Central memory CD8-positive, alpha-beta T cell (primary cell): ENCODE measurements around the gene TBCA.

Experiments
- ATAC-seq: fragments of 150-1000 bp; cut with Tn5 transposase; replicated peaks from 2 replicates; pipeline ENCODE4 v1.10.0; 2022; ENCODE audit warnings: mild to moderate bottlenecking, moderate FRiP score, moderate number of reproducible peaks; ENCODE audit not compliant: poor library complexity, severe bottlenecking; ENCODE audit errors: extremely low read depth
- DNase-seq, 2 donors: peaks; one replicate each; pipeline ENCODE4 v3.0.0; 2021; ENCODE audit warnings: low spot score in 2 of 2
- H3K27ac Mint-ChIP-seq: one replicate; pipeline ENCODE4 v1.8.0; 2022; ENCODE audit warnings: low read depth, mild to moderate bottlenecking, moderate library complexity, mixed read lengths
- H3K27me3 Mint-ChIP-seq: one replicate; pipeline ENCODE4 v1.8.0; 2022; ENCODE audit warnings: mixed read lengths
- H3K36me3 Mint-ChIP-seq: one replicate; pipeline ENCODE4 v1.8.0; 2022; ENCODE audit warnings: mild to moderate bottlenecking, moderate library complexity, mixed read lengths; ENCODE audit not compliant: insufficient read depth
- H3K4me1 Mint-ChIP-seq: one replicate; pipeline ENCODE4 v1.8.0; 2022; ENCODE audit warnings: mixed read lengths
- H3K4me3 Mint-ChIP-seq: one replicate; pipeline ENCODE4 v1.8.0; 2022; ENCODE audit warnings: mild to moderate bottlenecking, moderate library complexity, mixed read lengths
- H3K9me3 Mint-ChIP-seq: one replicate; pipeline ENCODE4 v1.8.0; 2022; ENCODE audit warnings: mixed read lengths

Gene TBCA

DNA sequence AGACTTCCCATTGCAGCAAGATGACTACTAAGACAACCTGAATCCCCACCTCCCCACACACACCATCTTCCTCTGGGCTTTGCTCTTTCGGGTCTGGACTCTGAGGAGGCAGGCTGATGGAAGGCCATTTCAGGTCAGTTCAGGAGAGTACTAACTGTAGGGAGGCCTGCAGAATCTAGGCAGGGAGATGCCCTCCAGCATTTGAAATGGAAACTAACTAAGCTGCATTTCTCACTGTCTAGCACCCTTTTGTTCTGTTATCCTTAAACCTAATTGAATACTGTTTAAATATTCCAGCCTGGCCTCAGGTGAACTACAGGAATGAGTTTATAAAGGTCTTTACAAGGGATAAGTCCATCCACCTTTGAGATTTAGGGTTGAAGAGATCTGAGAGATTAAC, 4.9 kb upstream of the TBCA start:
- Mint-ChIP-seq H3K36me3 (peaks cover 6% of the 10 kb centered on the region), H3K4me3 (no peak overlapping the region), H3K4me1 (peaks cover 4% of the 10 kb centered on the region), H3K27ac (no peak overlapping the region), H3K27me3 (no peaks in the 10 kb centered on the region), H3K9me3 (no peaks in the 10 kb centered on the region)
- DNase-seq (no peak), ATAC-seq (no peak)

DNA sequence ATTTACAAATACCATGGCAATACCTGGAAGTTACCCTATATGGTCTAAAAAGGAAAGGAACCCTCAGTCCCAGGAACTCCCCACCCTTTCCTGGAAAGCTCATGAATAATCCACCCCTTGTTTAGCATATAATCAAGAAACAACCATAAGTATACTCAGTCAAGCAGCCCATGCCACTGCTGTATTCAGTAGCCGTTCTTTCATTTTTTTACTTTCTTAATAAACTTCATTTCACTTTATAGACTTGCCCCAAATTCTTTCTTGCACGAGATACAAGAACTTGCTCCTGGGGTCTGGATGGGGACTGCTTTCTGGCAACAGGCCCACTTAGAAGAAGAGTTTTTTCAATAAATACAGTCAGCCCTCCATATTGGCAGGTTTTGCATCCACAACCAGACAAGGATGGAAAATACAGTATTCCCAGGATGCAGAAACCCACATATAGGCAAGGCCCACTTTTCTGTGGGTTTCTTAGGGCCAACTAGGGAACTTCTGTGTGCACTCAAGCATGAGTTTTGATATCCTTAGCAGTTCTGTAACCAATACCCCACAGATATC, 2.8 kb upstream of the TBCA start:
- no peak overlapping the region for H3K4me3 Mint-ChIP-seq
- no peaks in the 10 kb centered on the region for H3K27me3 Mint-ChIP-seq
- no peak overlapping the region for H3K27ac Mint-ChIP-seq
- peaks cover 20% of the 10 kb centered on the region for H3K4me1 Mint-ChIP-seq
- no peak for ATAC-seq
- H3K36me3 Mint-ChIP-seq, result peaks cover 14% of the 10 kb centered on the region
- H3K9me3 Mint-ChIP-seq, result no peaks in the 10 kb centered on the region
- DNase-seq, result no peak

DNA sequence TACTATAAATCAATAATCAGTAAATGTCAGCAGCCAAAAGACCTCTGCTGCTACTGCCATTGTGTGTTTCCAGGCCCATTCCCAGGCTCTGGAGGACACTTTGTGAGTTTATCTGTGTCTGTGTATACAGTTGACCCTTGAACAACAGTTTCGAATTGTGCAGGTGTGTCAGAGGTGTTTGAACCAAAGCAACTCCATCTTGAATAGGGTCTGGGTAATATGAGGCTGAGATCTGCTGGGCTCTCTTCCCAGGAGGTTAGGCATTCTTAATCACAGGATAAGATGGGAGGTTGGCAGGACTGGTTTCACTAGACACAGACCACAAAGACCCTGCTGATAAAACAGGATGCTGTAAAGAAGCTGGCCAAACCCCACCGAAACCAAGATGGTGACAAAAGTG, 2.3 kb upstream of the TBCA start:
- H3K36me3 Mint-ChIP-seq, result peaks cover 18% of the 10 kb centered on the region
- no peaks in the 10 kb centered on the region for H3K27me3 Mint-ChIP-seq
- no peak overlapping the region for H3K4me3 Mint-ChIP-seq
- H3K27ac Mint-ChIP-seq, result no peak overlapping the region
- no peak for DNase-seq
- peaks cover 26% of the 10 kb centered on the region for H3K4me1 Mint-ChIP-seq
- ATAC-seq, result no peak
- no peaks in the 10 kb centered on the region for H3K9me3 Mint-ChIP-seq

DNA sequence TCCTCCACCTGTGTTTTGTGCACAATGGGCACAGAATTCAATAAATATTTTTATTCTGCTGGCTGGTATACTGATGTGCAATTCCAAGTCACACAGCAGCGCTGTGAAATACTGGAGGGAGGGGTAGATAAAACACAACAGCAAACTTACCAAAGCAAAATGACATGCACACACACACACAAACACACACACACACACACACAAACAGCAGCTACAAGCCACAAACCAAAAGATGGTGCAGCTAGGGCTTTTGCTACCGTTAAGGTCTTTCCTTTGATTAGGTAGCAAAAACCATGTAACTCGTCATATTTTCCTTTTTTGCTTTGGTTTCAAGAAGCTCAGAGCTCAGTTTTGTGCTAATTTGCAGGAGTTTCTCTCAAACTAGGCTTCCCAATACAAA, 1.8 kb upstream of the TBCA start:
- peaks cover 27% of the 10 kb centered on the region for H3K4me1 Mint-ChIP-seq
- no peak for ATAC-seq
- no peak for DNase-seq
- no peak overlapping the region for H3K27ac Mint-ChIP-seq
- H3K27me3 Mint-ChIP-seq, result no peaks in the 10 kb centered on the region
- peaks cover 18% of the 10 kb centered on the region for H3K36me3 Mint-ChIP-seq
- no peaks in the 10 kb centered on the region for H3K9me3 Mint-ChIP-seq
- H3K4me3 Mint-ChIP-seq, result peak overlapping the region; percentile 90

DNA sequence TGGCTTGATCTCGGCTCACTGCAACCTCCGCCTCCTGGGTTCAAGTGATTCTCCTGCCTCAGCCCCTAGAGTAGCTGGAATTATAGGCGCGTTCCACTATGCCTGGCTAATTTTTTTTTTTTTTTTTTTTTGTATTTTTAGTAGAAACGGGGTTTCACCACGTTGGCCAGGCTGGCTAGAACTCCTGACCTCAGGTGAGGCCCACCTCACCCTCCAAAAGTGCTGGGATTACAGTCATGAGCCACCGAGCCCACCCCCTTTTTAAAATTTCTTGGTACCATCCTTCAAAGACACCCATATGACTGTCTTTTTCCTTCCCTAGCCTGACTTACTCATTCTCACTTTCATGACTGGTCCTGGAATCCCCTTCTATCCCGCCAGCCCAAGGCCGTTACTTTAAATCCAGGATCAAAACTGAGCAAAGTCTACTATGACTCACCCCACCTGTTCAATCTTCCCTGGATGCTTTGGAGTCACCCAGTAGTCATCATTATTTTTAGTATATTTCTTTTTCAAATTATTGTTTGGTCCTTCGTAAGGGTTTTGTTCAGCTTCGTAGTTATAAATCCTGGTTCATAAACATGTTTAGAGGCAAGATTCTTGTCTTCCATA, 1.2 kb upstream of the TBCA start:
- peak overlapping the region; percentile 95 for H3K27ac Mint-ChIP-seq
- no peaks in the 10 kb centered on the region for H3K27me3 Mint-ChIP-seq
- peaks cover 18% of the 10 kb centered on the region for H3K36me3 Mint-ChIP-seq
- peak overlapping the region; percentile 90 for H3K4me3 Mint-ChIP-seq
- H3K9me3 Mint-ChIP-seq, result no peaks in the 10 kb centered on the region
- H3K4me1 Mint-ChIP-seq, result peaks cover 27% of the 10 kb centered on the region
- ATAC-seq (no peak), DNase-seq (no peak)

DNA sequence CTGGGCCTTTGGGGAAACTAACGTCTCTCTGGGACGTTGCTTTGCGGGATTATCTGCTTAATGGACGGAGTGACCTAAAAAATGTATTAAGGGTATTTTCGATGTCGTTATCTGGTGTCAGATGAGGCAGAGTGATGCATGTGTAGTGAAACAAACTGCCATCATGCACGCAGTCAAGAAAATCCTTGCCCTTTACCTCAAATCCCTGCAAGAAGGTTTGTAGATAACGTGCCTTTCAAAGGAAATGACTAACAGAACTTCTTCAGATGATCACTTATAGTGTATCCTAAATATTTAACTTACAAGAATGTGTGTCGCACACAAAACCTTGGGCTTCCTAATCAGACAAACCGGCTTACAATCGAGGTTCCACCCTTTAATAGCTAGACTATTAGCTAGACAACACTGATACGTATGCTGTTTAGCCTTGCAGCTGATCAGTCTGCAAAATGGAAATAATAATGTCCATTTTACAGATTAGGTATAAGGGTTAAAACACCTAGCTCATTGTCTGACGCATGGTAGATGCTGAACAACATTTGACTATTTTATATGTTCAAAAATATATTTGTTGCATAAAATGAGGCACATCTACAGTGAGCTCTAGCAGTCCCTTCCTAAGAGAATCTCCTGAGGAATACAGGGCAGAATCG, 541 bp upstream of the TBCA start:
- H3K4me3 Mint-ChIP-seq, result peak overlapping the region; percentile 90
- peaks cover 21% of the 10 kb centered on the region for H3K36me3 Mint-ChIP-seq
- DNase-seq (no peak), ATAC-seq (no peak)
- H3K27me3 Mint-ChIP-seq, result no peaks in the 10 kb centered on the region
- peaks cover 32% of the 10 kb centered on the region for H3K4me1 Mint-ChIP-seq
- no peaks in the 10 kb centered on the region for H3K9me3 Mint-ChIP-seq
- peak overlapping the region; percentile 95 for H3K27ac Mint-ChIP-seq

DNA sequence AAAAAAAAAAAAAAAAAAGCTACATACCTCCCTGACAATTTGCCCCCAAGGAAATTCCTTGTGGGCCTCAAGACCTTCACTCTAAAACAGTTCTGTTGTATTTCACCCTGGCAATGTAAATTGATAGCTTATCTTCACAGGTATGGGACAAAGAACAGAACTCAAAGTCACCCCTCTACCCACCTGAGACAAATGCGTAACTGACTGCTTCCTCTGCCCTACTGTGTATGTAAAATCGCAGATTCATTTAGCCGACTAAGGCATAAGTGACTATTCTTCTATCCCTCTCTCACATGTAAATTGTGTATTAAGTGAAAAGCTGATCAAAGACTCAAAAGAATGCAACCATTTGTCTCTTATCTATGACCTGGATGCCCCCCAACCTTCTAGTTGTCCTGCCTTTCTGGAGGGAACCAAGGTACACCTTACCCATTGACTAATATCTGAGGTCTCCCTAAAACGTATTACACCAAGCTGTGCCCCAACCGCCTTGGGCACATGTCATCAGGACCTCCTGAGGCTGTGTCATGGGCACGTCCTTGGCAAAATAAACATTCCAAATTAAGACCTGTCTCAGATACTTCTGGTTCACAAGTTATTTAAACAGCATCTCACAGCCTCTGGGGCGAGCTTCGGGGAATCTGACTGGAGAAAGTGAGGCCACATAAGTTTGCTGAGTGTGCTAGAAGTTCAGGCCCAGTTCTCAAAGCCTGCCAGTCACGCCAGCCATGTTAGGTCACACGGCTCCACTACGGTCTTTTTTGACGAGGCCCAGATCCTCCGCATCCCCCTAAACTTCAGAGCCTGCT, 954 bp downstream of the TBCA start:
- no peaks in the 10 kb centered on the region for H3K9me3 Mint-ChIP-seq
- DNase-seq (no peak), ATAC-seq (peak; percentile 35)
- H3K4me1 Mint-ChIP-seq, result peaks cover 40% of the 10 kb centered on the region
- no peaks in the 10 kb centered on the region for H3K27me3 Mint-ChIP-seq
- peak overlapping the region; percentile 95 for H3K27ac Mint-ChIP-seq
- peaks cover 26% of the 10 kb centered on the region for H3K36me3 Mint-ChIP-seq
- peak overlapping the region; percentile 90 for H3K4me3 Mint-ChIP-seq

DNA sequence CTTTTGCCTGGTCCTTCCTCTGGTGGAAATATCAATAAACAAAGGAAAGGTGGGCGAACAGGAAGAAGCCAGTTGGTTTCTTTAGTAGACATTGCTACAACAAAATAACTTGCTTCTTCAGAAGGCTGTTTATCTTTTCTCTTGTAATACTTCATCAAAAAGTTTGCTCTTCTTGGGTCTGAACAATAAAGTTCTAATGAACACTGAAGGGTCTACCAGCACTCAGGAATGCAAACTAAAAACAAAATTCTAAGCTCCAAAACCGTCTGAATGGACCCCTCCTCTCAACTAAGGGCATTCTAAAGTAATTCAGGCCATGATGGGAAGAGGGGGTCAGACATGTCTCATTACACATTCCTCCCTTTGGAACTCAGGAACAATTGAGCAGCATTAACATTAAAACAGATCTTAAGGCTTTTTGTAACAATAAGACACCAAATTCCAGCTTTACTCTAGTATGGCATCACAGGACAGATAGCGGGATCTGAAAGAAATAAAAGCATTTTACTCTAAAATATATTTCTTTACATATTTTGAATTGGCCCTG, 2.3 kb downstream of the TBCA start:
- Mint-ChIP-seq H3K9me3 (no peaks in the 10 kb centered on the region), H3K36me3 (peaks cover 29% of the 10 kb centered on the region), H3K4me1 (peaks cover 44% of the 10 kb centered on the region), H3K4me3 (peak overlapping the region; percentile 90), H3K27ac (peak overlapping the region; percentile 95), H3K27me3 (no peaks in the 10 kb centered on the region)
- no peak for DNase-seq
- ATAC-seq, result no peak

DNA sequence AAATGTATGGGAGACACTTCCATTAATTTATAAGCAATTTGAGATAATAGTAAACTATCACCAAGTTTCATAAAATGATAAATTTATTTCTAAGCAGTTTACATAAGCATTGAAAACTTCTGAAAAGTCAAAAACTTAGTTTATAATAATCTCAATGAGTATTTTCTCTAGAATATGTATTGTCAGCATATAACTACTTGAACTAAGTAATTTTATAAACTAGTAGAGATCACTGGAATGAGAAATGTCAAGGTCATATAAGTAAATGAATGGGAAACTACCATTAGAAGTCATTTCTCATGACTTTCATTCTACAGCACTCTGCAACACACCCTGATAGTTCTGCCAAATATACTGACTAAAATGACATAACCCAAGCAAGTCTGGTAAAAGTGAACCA, 3.4 kb downstream of the TBCA start:
- no peak overlapping the region for H3K4me3 Mint-ChIP-seq
- peaks cover 48% of the 10 kb centered on the region for H3K4me1 Mint-ChIP-seq
- H3K36me3 Mint-ChIP-seq, result peaks cover 29% of the 10 kb centered on the region

DNA sequence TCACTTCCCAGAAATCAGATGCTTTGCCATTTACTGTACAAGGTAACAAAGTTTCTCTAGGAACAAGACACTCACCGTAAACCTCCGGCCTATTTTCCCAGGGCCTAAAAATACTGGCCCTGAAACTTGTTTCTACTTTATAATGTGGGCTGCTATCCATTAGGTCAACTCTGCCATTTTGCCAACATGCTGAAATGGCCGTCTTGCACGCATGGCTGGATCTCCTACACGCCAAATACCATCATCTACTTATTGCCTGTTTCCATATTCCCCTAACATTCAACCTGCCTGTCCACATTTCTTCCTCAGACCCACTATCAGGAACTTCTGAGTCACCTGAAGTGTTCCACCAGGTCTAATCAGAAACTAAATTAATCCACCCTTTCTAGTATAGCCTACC, 4.7 kb downstream of the TBCA start:
- Mint-ChIP-seq H3K4me3 (no peak overlapping the region), H3K27me3 (no peaks in the 10 kb centered on the region), H3K9me3 (no peaks in the 10 kb centered on the region), H3K27ac (no peak overlapping the region), H3K36me3 (peaks cover 34% of the 10 kb centered on the region), H3K4me1 (peaks cover 58% of the 10 kb centered on the region)
- no peak for ATAC-seq
- DNase-seq, result no peak

More for the DNA sequence above, 3.4 kb downstream of the TBCA start:
- H3K9me3 Mint-ChIP-seq, result no peaks in the 10 kb centered on the region
- ATAC-seq (no peak), DNase-seq (no peak)
- no peak overlapping the region for H3K27ac Mint-ChIP-seq
- H3K27me3 Mint-ChIP-seq, result no peaks in the 10 kb centered on the region

DNA sequence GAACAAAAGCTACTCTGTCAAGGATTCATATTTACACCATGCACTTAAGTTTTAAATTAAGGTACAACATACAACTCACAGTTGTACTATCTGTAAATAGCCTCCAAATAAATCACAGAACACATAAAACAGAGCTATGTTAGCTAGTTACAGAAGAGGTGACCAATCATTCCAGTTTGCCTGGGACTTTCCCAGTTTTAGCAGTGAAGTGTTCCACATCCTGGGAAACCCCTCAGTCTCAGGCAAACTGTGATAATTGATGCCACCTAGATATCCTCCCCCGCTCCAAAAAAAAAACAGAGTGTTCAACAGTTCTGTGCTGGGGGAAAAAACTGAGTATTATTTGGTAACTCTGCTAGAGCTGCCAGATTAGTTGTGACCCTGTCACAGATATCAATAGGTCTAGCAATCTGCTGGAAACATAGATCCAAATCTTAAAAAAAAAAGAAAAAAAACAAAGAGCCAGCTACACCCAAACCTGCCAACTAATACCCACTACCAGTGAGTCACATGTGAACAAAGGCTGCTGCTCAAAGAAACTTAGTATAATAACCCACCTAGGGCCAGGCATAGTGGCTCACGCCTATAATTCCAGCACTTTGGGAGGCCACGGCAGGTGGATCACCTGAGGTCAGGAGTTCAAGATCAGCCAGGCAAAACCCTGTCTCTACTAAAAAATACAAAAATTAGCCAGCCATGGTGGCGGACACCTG, 5.7 kb downstream of the TBCA start:
- H3K4me3 Mint-ChIP-seq, result no peak overlapping the region
- H3K36me3 Mint-ChIP-seq, result peaks cover 27% of the 10 kb centered on the region
- no peak for ATAC-seq
- no peak for DNase-seq
- H3K4me1 Mint-ChIP-seq, result peaks cover 58% of the 10 kb centered on the region
- H3K9me3 Mint-ChIP-seq, result no peaks in the 10 kb centered on the region
- no peaks in the 10 kb centered on the region for H3K27me3 Mint-ChIP-seq
- no peak overlapping the region for H3K27ac Mint-ChIP-seq

DNA sequence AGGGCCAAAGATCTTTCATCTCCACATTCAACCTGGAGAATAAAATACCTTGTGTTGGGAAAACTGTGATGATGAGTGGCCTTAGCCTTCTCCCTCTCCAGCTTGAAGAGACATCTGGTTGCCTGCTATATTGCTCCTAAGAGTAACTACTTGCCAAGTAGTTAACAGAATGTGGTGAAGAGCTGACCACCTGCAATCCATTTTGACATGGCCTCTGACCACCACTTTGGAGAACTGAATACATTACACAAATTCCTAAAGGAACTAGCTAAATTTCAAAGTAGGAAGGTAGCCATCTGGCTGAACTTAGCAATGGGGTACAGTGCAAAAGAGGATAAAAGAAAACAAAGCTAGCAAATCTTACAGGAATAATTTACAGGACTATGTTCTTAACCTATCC, 7.2 kb downstream of the TBCA start:
- no peaks in the 10 kb centered on the region for H3K9me3 Mint-ChIP-seq
- ATAC-seq, result no peak
- DNase-seq, result no peak
- H3K27ac Mint-ChIP-seq, result peak overlapping the region; percentile 44
- H3K36me3 Mint-ChIP-seq, result peaks cover 21% of the 10 kb centered on the region
- H3K27me3 Mint-ChIP-seq, result no peaks in the 10 kb centered on the region
- H3K4me1 Mint-ChIP-seq, result peaks cover 47% of the 10 kb centered on the region
- H3K4me3 Mint-ChIP-seq, result peak overlapping the region; percentile 18
